Glutamatergic neuron (in vitro differentiated cells): ENCODE measurements around the gene PLK1. TPM values are rescaled to one million over a fixed set of nuclear protein-coding genes. Genes with fewer than 3 reads are reported as not detected.
"Not testable (repeated sequence)": the region's sequence is repeated elsewhere in the genome, so short reads cannot be mapped to it uniquely, and the experiment has no call there.

ENCODE experiments used
- DNase-seq: peaks from one replicate; pipeline ENCODE4 v3.0.0; 2022
- H3K27ac Mint-ChIP-seq: one replicate; pipeline ENCODE4 v1.8.0; 2020; ENCODE audit warnings: mild to moderate bottlenecking, mixed read lengths, inconsistent platforms; ENCODE audit not compliant: unreplicated experiment
- H3K27me3 Mint-ChIP-seq: one replicate; pipeline ENCODE4 v1.8.0; 2020; ENCODE audit warnings: mild to moderate bottlenecking, moderate library complexity, mixed read lengths, inconsistent platforms; ENCODE audit not compliant: unreplicated experiment
- H3K36me3 Mint-ChIP-seq: one replicate; pipeline ENCODE4 v1.8.0; 2020; ENCODE audit warnings: mild to moderate bottlenecking, mixed read lengths, inconsistent platforms; ENCODE audit not compliant: unreplicated experiment
- H3K4me1 Mint-ChIP-seq: one replicate; pipeline ENCODE4 v1.8.0; 2020; ENCODE audit warnings: mild to moderate bottlenecking, low read depth, mixed read lengths, inconsistent platforms; ENCODE audit not compliant: unreplicated experiment
- H3K4me3 Mint-ChIP-seq: one replicate; pipeline ENCODE4 v1.8.0; 2020; ENCODE audit warnings: mild to moderate bottlenecking, mixed read lengths, inconsistent platforms; ENCODE audit not compliant: unreplicated experiment
- H3K9me3 Mint-ChIP-seq: one replicate; pipeline ENCODE4 v1.8.0; 2020; ENCODE audit warnings: mild to moderate bottlenecking, moderate library complexity, mixed read lengths, inconsistent platforms; ENCODE audit not compliant: unreplicated experiment
- total RNA-seq: library from RNA; stranded (reverse); fragmentation: NEBNext Ultra II Directional; extraction: Animal tissue kit (Norgen Biotek cat#: 25700); gene quantifications from one replicate; pipeline ENCODE4 v1.2.1, GENCODE V29; 2021; ENCODE audit not compliant: unreplicated experiment
- TF ChIP-seq, protein P1 (sequence below): fragments of 200-600 bp; sonication (generic); IDR thresholded peaks from one replicate; pipeline ENCODE4 v1.5.0; 2021; ENCODE audit not compliant: partially characterized antibody, unreplicated experiment

The PLK1 gene
- total RNA-seq, 1 donor from 2014 or later: 16.9 TPM

GRCh38 chr16:23726710-23727109, 48.0 kb downstream of the PLK1 start:
- no peak overlapping the region for H3K27ac Mint-ChIP-seq
- TF ChIP-seq, protein P1, sequence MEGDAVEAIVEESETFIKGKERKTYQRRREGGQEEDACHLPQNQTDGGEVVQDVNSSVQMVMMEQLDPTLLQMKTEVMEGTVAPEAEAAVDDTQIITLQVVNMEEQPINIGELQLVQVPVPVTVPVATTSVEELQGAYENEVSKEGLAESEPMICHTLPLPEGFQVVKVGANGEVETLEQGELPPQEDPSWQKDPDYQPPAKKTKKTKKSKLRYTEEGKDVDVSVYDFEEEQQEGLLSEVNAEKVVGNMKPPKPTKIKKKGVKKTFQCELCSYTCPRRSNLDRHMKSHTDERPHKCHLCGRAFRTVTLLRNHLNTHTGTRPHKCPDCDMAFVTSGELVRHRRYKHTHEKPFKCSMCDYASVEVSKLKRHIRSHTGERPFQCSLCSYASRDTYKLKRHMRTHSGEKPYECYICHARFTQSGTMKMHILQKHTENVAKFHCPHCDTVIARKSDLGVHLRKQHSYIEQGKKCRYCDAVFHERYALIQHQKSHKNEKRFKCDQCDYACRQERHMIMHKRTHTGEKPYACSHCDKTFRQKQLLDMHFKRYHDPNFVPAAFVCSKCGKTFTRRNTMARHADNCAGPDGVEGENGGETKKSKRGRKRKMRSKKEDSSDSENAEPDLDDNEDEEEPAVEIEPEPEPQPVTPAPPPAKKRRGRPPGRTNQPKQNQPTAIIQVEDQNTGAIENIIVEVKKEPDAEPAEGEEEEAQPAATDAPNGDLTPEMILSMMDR: no peak
- H3K9me3 Mint-ChIP-seq: peaks cover 8% of the 10 kb centered on the region
- no peaks in the 10 kb centered on the region for H3K36me3 Mint-ChIP-seq
- H3K4me1 Mint-ChIP-seq: no peaks in the 10 kb centered on the region
- DNase-seq: no peak
- no peak overlapping the region for H3K4me3 Mint-ChIP-seq
- peaks cover 4% of the 10 kb centered on the region for H3K27me3 Mint-ChIP-seq

GRCh38 chr16:23728112-23728477, 49.4 kb downstream of the PLK1 start:
- no peaks in the 10 kb centered on the region for H3K36me3 Mint-ChIP-seq
- H3K4me1 Mint-ChIP-seq: no peaks in the 10 kb centered on the region
- DNase-seq: no peak
- peaks cover 6% of the 10 kb centered on the region for H3K9me3 Mint-ChIP-seq
- H3K4me3 Mint-ChIP-seq: no peak overlapping the region
- H3K27me3 Mint-ChIP-seq: peaks cover 4% of the 10 kb centered on the region
- TF ChIP-seq, protein P1: no peak
- H3K27ac Mint-ChIP-seq: no peak overlapping the region

GRCh38 chr16:23729503-23730424, 51.1 kb downstream of the PLK1 start:
- Mint-ChIP-seq H3K27ac (no peak overlapping the region), H3K27me3 (peaks cover 4% of the 10 kb centered on the region), H3K4me1 (no peaks in the 10 kb centered on the region), H3K9me3 (peaks cover 4% of the 10 kb centered on the region), H3K36me3 (no peaks in the 10 kb centered on the region), H3K4me3 (no peak overlapping the region)
- no peak for DNase-seq
- TF ChIP-seq, protein P1: no peak

DNA sequence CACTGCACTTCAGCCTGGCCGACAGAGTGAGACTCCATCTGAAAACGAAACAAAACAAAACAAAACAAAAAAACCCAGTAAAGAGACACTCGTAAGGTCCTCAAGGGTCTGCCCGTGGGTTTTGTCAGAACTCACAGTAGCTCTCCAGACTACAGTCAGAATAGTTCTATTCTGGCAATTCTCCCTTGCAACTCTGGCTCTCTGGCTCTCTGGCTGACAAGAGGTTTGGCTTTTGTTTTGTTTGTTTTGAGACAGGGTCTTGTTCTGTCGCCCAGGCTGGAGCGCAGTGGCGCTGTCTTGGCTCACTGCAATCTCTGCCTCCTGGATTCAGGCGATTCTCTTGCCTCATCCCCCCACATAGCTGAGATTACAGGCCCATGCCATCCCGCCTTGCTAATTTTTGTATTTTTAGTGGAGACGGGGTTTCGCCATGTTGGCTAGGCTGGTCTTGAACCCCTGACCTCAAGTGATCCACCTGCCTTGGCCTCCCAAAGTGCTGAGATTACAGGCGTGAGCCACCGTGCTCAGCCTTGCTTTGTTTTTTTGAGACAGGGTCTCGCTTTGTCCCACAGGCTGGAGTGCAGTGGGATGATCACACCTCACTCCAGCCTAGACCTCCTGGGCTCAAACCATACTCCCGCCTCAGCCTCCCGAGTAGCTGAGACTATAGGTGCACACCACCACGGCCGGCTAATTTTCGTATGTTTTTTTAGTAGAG, 55.6 kb downstream of the PLK1 start:
- H3K27me3 Mint-ChIP-seq: no peaks in the 10 kb centered on the region
- no peaks in the 10 kb centered on the region for H3K4me1 Mint-ChIP-seq
- H3K4me3 Mint-ChIP-seq: no peak overlapping the region
- DNase-seq: no peak
- TF ChIP-seq, protein P1: no peak
- H3K27ac Mint-ChIP-seq: no peak overlapping the region
- H3K9me3 Mint-ChIP-seq: no peaks in the 10 kb centered on the region
- H3K36me3 Mint-ChIP-seq: no peaks in the 10 kb centered on the region

GRCh38 chr16:23737423-23738028, 58.8 kb downstream of the PLK1 start:
- H3K36me3 Mint-ChIP-seq: not testable (repeated sequence)

More at GRCh38 chr16:23737423-23738028, 58.8 kb downstream of the PLK1 start:
- H3K4me1 Mint-ChIP-seq, H3K4me3 Mint-ChIP-seq, H3K27me3 Mint-ChIP-seq, H3K9me3 Mint-ChIP-seq, H3K27ac Mint-ChIP-seq, DNase-seq: not testable (repeated sequence)
